ENCODE data around the gene POTEJ. TPM values are rescaled to one million over a fixed set of nuclear protein-coding genes. Genes with fewer than 3 reads are reported as not detected.
"Not testable (repeated sequence)": the region's sequence is repeated elsewhere in the genome, so short reads cannot be mapped to it uniquely, and the experiment has no call there.

The POTEJ gene
- total RNA-seq, 1 donor from 2014 or later = not detected

- intact Hi-C loops (cut with micrococcal nuclease) = not testable (repeated sequence)
Measured at GRCh38 chr2:130601648-130602302, 9.5 kb upstream of the POTEJ start.

- intact Hi-C loops (cut with micrococcal nuclease) = not testable (repeated sequence)
Measured at GRCh38 chr2:130608276-130609001, 2.8 kb upstream of the POTEJ start.

- intact Hi-C loops (cut with micrococcal nuclease) = not testable (repeated sequence)
Measured at GRCh38 chr2:130609002-130609920, 2.0 kb upstream of the POTEJ start.

GRCh38 chr2:130610486-130610885 is 754 bp upstream of the POTEJ start:
- intact Hi-C loops (cut with micrococcal nuclease) = not testable (repeated sequence)

- intact Hi-C loops (cut with micrococcal nuclease) = not testable (repeated sequence)
Measured at GRCh38 chr2:130628784-130629475, 17.7 kb downstream of the POTEJ start.

GRCh38 chr2:130638973-130639372 is 27.7 kb downstream of the POTEJ start:
- intact Hi-C loops (cut with micrococcal nuclease) = not testable (repeated sequence)

GRCh38 chr2:130641688-130642087 is 30.4 kb downstream of the POTEJ start:
- intact Hi-C loops (cut with micrococcal nuclease) = not testable (repeated sequence)

- intact Hi-C loops (cut with micrococcal nuclease) = not testable (repeated sequence)
Measured at GRCh38 chr2:130649285-130649684, 38.0 kb downstream of the POTEJ start.

GRCh38 chr2:130664506-130664905 is 53.3 kb downstream of the POTEJ start:
- intact Hi-C loops (cut with micrococcal nuclease) = not testable (repeated sequence)

- intact Hi-C loops (cut with micrococcal nuclease) = not testable (repeated sequence)
Measured at GRCh38 chr2:130665596-130665995, 54.4 kb downstream of the POTEJ start.

GRCh38 chr2:130667516-130667915 is 56.3 kb downstream of the POTEJ start:
- intact Hi-C loops (cut with micrococcal nuclease) = not testable (repeated sequence)

- intact Hi-C loops (cut with micrococcal nuclease) = not testable (repeated sequence)
Measured at GRCh38 chr2:130670026-130670745, 58.9 kb downstream of the POTEJ start.

GRCh38 chr2:130692041-130692770 is 81.0 kb downstream of the POTEJ start:
- intact Hi-C loops (cut with micrococcal nuclease) = not testable (repeated sequence)

GRCh38 chr2:130693474-130693873 is 82.2 kb downstream of the POTEJ start:
- intact Hi-C loops (cut with micrococcal nuclease) = not testable (repeated sequence)

- intact Hi-C loops (cut with micrococcal nuclease) = not testable (repeated sequence)
Measured at GRCh38 chr2:130703250-130703649, 92.0 kb downstream of the POTEJ start.

Other genes starting within 250 kb of the POTEJ start
- gene POTEI, start 102.1 kb upstream of the POTEJ start, total RNA-seq = not detected in 2 replicates
- gene CFC1B, start 90.2 kb upstream of the POTEJ start, total RNA-seq = not detected in 2 replicates
- gene CFC1, start 11.9 kb upstream of the POTEJ start, total RNA-seq = not detected in 2 replicates
- not detected in 2 replicates for gene GPR148, start 117.6 kb downstream of the POTEJ start, total RNA-seq
- gene AMER3, start 144.1 kb downstream of the POTEJ start, total RNA-seq = not detected in 2 replicates
- 0.41 TPM in 1 of 2 replicates, not detected in the other for gene ARHGEF4, start 225.5 kb downstream of the POTEJ start, total RNA-seq

All from T-helper 2 cell treated with Interferon-gamma antibody and Interleukin-4, amounts not matched to agents 100 ng/mL and 5 ng/mL, for 36 hours (primary cell).